22Rv1 (cell line): ENCODE results near the gene PNKP.

Source experiments
- CTCF ChIP-seq: fragments of 450-650 bp; IDR thresholded peaks from 2 replicates; pipeline ENCODE4 v1.5.1; 2017; ENCODE audit warnings: mild to moderate bottlenecking
- ZFX ChIP-seq: fragments of 450-650 bp; IDR thresholded peaks from 2 replicates; pipeline ENCODE4 v1.6.1; 2017; ENCODE audit warnings: antibody characterized with exemption, borderline replicate concordance

- TF ChIP-seq CTCF (no peak), ZFX (no peak)
These were observed 39.6 kb upstream of the PNKP start for GRCh38 chr19:49906879-49907564.
